K562 (cell line): ENCODE results near the gene ZNF672. TPM values are rescaled to one million over a fixed set of nuclear protein-coding genes. Genes with fewer than 3 reads are reported as not detected.

Experiments used
- ARID3B ChIP-seq: fragments of 250-450 bp; sonication (Bioruptor Pico); IDR thresholded peaks from 2 replicates; pipeline ENCODE4 v1.4.0; 2020; ENCODE audit warnings: borderline replicate concordance
- ARNT ChIP-seq, 2 experiments: fragments of 450-650 bp; IDR thresholded peaks; 2 replicates each; pipeline ENCODE4 v1.6.1; 2016; ENCODE audit warnings: mild to moderate bottlenecking in 1 of 2
- BRD4 ChIP-seq: fragments of 200-600 bp; sonication (generic); IDR thresholded peaks from 2 replicates; pipeline ENCODE4 v1.6.1; 2017; ENCODE audit warnings: inconsistent platforms
- CREB3L1 ChIP-seq: fragments of 450-650 bp; IDR thresholded peaks from 2 replicates; pipeline ENCODE4 v1.6.1; 2014; ENCODE audit warnings: low read depth, mild to moderate bottlenecking, moderate library complexity, borderline replicate concordance
- E2F8 ChIP-seq: fragments of 450-650 bp; IDR thresholded peaks from 2 replicates; pipeline ENCODE4 v1.7.1; 2018; ENCODE audit warnings: mild to moderate bottlenecking, low read depth; ENCODE audit not compliant: partially characterized antibody
- ELF1 ChIP-seq: fragments of 200-800 bp; sonication (Bioruptor generic); IDR thresholded peaks from 2 replicates; pipeline ENCODE4 v1.6.1; 2016; ENCODE audit warnings: missing genetic modification characterization, missing compliant biosample characterization
- GTF2F1 ChIP-seq: IDR thresholded peaks from 2 replicates; pipeline ENCODE4 v1.6.1; 2011; ENCODE audit warnings: low read depth, low read length, improper control_type of control experiment
- HBP1 ChIP-seq: fragments of 450-650 bp; formaldehyde crosslinking; IDR thresholded peaks from 2 replicates; pipeline ENCODE4 v1.4.0; 2022; ENCODE audit warnings: missing genetic modification characterization
- HNRNPLL ChIP-seq: fragments of 200-400 bp; formaldehyde crosslinking; IDR thresholded peaks from 2 replicates; pipeline ENCODE4 v1.6.1; 2017; ENCODE audit warnings: low read length, low read depth, mild to moderate bottlenecking; ENCODE audit not compliant: poor library complexity, severe bottlenecking
- L3MBTL2 ChIP-seq: fragments of 450-650 bp; IDR thresholded peaks from 2 replicates; pipeline ENCODE4 v1.6.1; 2016; ENCODE audit warnings: mild to moderate bottlenecking, moderate library complexity
- MBD2 ChIP-seq: sonication (generic); IDR thresholded peaks from 2 replicates; pipeline ENCODE4 v1.6.1; 2016; ENCODE audit warnings: low read depth, borderline replicate concordance
- NR3C1 ChIP-seq: sonication (generic); formaldehyde crosslinking; IDR thresholded peaks from 2 replicates; pipeline ENCODE4 v1.8.1; 2022; ENCODE audit warnings: missing genetic modification reagents
- PHB ChIP-seq: fragments of 250-450 bp; sonication (Bioruptor Pico); IDR thresholded peaks from 2 replicates; pipeline ENCODE4 v1.5.0; 2021
- PHF21A ChIP-seq: fragments of 450-650 bp; IDR thresholded peaks from 2 replicates; pipeline ENCODE4 v1.6.1; 2017; ENCODE audit warnings: low read depth, borderline replicate concordance
- POLR2H ChIP-seq: IDR thresholded peaks from 2 replicates; pipeline ENCODE4 v1.6.1; 2016; ENCODE audit warnings: missing genetic modification characterization, low read depth, mild to moderate bottlenecking, control low read depth, missing compliant biosample characterization, moderate library complexity
- RBFOX2 ChIP-seq: fragments of 200-400 bp; formaldehyde crosslinking; IDR thresholded peaks from 2 replicates; pipeline ENCODE4 v1.6.1; 2017; ENCODE audit warnings: low read depth, mild to moderate bottlenecking, low read length, moderate library complexity
- SAFB ChIP-seq: fragments of 200-400 bp; formaldehyde crosslinking; IDR thresholded peaks from 2 replicates; pipeline ENCODE4 v1.6.1; 2017; ENCODE audit warnings: low read depth, low read length, borderline replicate concordance
- ZNF239 ChIP-seq: fragments of 250-450 bp; sonication (Bioruptor Pico); IDR thresholded peaks from 2 replicates; pipeline ENCODE4 v1.4.0; 2020; ENCODE audit warnings: mild to moderate bottlenecking
- ZNF263 ChIP-seq: sonication (generic); formaldehyde crosslinking; IDR thresholded peaks from 2 replicates; pipeline ENCODE4 v1.8.0; 2022; ENCODE audit warnings: mild to moderate bottlenecking, missing genetic modification reagents, borderline replicate concordance
- ZNF717 ChIP-seq: fragments of 250-450 bp; sonication (Bioruptor Pico); IDR thresholded peaks from 2 replicates; pipeline ENCODE4 v1.5.0; 2021
- polyA plus RNA-seq, 8 experiments: library from polyadenylated mRNA; depleted of rRNA in 4 of 8; stranded (reverse) in 5 of 8; unstranded in 3 of 8; fragments of >200 nt; fragmentation: Nextera tagmentation in 2 of 8; fragmentation: Illumina TruSeq in 1 of 8; extraction: Ambion mirVana in 2 of 8; extraction: Trizol in 1 of 8; gene quantifications; 2 replicates each; pipeline versions ENCODE4 v1.2.1 to v1.2.3, GENCODE V29; 2011 to 2014; ENCODE audit warnings: inconsistent platforms in 1 of 8, missing spikeins in 1 of 8
- total RNA-seq, 7 experiments: library from RNA; depleted of rRNA in 6 of 7; stranded (reverse); fragments of >200 nt in 6 of 7; fragmentation: Illumina TruSeq in 2 of 7; extraction: Trizol in 2 of 7; gene quantifications; 2 replicates each; pipeline versions ENCODE4 v1.2.1 to v1.2.3, GENCODE V29; 2011 to 2021; ENCODE audit warnings: low replicate concordance in 1 of 7

Gene ZNF672
- total and polyA plus RNA-seq, 9 of the 15 experiments (the other 6 are each of a cell fraction or from before 2014, with no cell fraction given): 1.9 to 57.9 (median 24.1) TPM

GRCh38 chr1:248858891-248859889 is 21.2 kb downstream of the ZNF672 start, which contains the start of gene ZNF692 (continued):
- TF ChIP-seq PHF21A (no peak), L3MBTL2 (peak; percentile 93), HNRNPLL (peak; percentile 64), ZNF263 (CRISPR knock-in tag) (peak; percentile 19; the same call in 1 of the 2 replicates), BRD4 (peak; percentile 49; the same call in 1 of the 2 replicates), GTF2F1 (peak; percentile 65), ZNF717 (CRISPR knock-in tag) (no peak), RBFOX2 (peak; percentile 97), SAFB (peak; percentile 86), MBD2 (peak; percentile 82; the same call in 1 of the 2 replicates), ELF1 (tag) (peak; percentile 93), NR3C1 (CRISPR knock-in tag) (peak; percentile 76; the same call in 1 of the 2 replicates), PHB (CRISPR knock-in tag) (peak; percentile 39; the same call in 1 of the 2 replicates), E2F8 (no peak), ARNT (IDR thresholded peaks at IDR 0.05) (0 out of 4 replicates have a peak, but pooled peaks of 1 of the 2 experiments have one; percentile 30), HBP1 (CRISPR knock-in tag) (peak; percentile 3; the same call in 1 of the 2 replicates), ZNF239 (CRISPR knock-in tag) (no peak), POLR2H (peak; percentile 86), CREB3L1 (peak; percentile 70), ARID3B (CRISPR knock-in tag) (0 out of 2 replicates have a peak, but pooled peaks have one; percentile 8)
